ENCODE measurements around the gene MYO7B.

The MYO7B gene

GRCh38 chr2:127599211-127599610 lies 63.7 kb downstream of the MYO7B start:
- H3K27me3 ChIP-seq (ENCODE audit: insufficient read depth, low read length, poor library complexity): no peaks in the 10 kb centered on the region
- H3K36me3 ChIP-seq (ENCODE audit: insufficient read depth, low read length): peaks cover 23% of the 10 kb centered on the region
- H3K4me1 ChIP-seq (ENCODE audit: insufficient read depth, low read length): peaks cover 85% of the 10 kb centered on the region
- H3K79me2 ChIP-seq (ENCODE audit: insufficient read depth, low read length): peaks cover 46% of the 10 kb centered on the region
- H2AFZ ChIP-seq (ENCODE audit: low read depth, low read length): no peak overlapping the region
- no peak for DNase-seq
- peak overlapping the region; percentile 19 to 47; a peak in 3 of 4 replicates for H3K4me3 ChIP-seq (ENCODE audit: low read depth in 1 of 2, low read length in 2 of 2)
- TF ChIP-seq, protein P1, sequence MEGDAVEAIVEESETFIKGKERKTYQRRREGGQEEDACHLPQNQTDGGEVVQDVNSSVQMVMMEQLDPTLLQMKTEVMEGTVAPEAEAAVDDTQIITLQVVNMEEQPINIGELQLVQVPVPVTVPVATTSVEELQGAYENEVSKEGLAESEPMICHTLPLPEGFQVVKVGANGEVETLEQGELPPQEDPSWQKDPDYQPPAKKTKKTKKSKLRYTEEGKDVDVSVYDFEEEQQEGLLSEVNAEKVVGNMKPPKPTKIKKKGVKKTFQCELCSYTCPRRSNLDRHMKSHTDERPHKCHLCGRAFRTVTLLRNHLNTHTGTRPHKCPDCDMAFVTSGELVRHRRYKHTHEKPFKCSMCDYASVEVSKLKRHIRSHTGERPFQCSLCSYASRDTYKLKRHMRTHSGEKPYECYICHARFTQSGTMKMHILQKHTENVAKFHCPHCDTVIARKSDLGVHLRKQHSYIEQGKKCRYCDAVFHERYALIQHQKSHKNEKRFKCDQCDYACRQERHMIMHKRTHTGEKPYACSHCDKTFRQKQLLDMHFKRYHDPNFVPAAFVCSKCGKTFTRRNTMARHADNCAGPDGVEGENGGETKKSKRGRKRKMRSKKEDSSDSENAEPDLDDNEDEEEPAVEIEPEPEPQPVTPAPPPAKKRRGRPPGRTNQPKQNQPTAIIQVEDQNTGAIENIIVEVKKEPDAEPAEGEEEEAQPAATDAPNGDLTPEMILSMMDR (IDR thresholded peaks at IDR 0.05; ENCODE audit: borderline replicate concordance, extremely low read depth, low read length, poor library complexity, severe bottlenecking): no peak
- TF ChIP-seq EZH2 (IDR thresholded peaks at IDR 0.05; ENCODE audit: borderline replicate concordance, low read depth, low read length, severe bottlenecking): no peak
- H3K9ac ChIP-seq (ENCODE audit: low read depth, low read length): peak overlapping the region; percentile 57
- peak overlapping the region; percentile 97 for H3K27ac ChIP-seq (ENCODE audit: low read length)
- no peaks in the 10 kb centered on the region for H4K20me1 ChIP-seq (ENCODE audit: insufficient read depth, low read length)
- H3K4me2 ChIP-seq (ENCODE audit: insufficient read depth, low read length): peak overlapping the region; percentile 30
- H3K9me3 ChIP-seq (ENCODE audit: insufficient read depth, low read length, severe bottlenecking): peaks cover 29% of the 10 kb centered on the region
- no peak for ATAC-seq (ENCODE audit: insufficient read depth, low read depth)

GRCh38 chr2:127604986-127605385 lies 69.5 kb downstream of the MYO7B start:
- no peak for ATAC-seq (ENCODE audit: insufficient read depth, low read depth)
- H3K4me2 ChIP-seq (ENCODE audit: insufficient read depth, low read length): no peak overlapping the region

GRCh38 chr2:127605691-127606263 lies 70.3 kb downstream of the MYO7B start:
- H3K4me2 ChIP-seq (ENCODE audit: insufficient read depth, low read length): no peak overlapping the region
- H3K4me3 ChIP-seq (ENCODE audit: low read depth in 1 of 2, low read length in 2 of 2): no peak overlapping the region
- peaks cover 99% of the 10 kb centered on the region for H3K4me1 ChIP-seq (ENCODE audit: insufficient read depth, low read length)
- peaks cover 62% of the 10 kb centered on the region for H3K36me3 ChIP-seq (ENCODE audit: insufficient read depth, low read length)
- H4K20me1 ChIP-seq (ENCODE audit: insufficient read depth, low read length): no peaks in the 10 kb centered on the region
- H2AFZ ChIP-seq (ENCODE audit: low read depth, low read length): no peak overlapping the region
- H3K79me2 ChIP-seq (ENCODE audit: insufficient read depth, low read length): peaks cover 75% of the 10 kb centered on the region
- H3K9me3 ChIP-seq (ENCODE audit: insufficient read depth, low read length, severe bottlenecking): peaks cover 25% of the 10 kb centered on the region
- DNase-seq: no peak
- no peaks in the 10 kb centered on the region for H3K27me3 ChIP-seq (ENCODE audit: insufficient read depth, low read length, poor library complexity)
- no peak for ATAC-seq (ENCODE audit: insufficient read depth, low read depth)
- peak overlapping the region; percentile 97 for H3K27ac ChIP-seq (ENCODE audit: low read length)
- TF ChIP-seq, protein P1 (IDR thresholded peaks at IDR 0.05; ENCODE audit: borderline replicate concordance, extremely low read depth, low read length, poor library complexity, severe bottlenecking): no peak
- TF ChIP-seq EZH2 (IDR thresholded peaks at IDR 0.05; ENCODE audit: borderline replicate concordance, low read depth, low read length, severe bottlenecking): no peak
- peak overlapping the region; percentile 33; the same call in 1 of the 2 replicates for H3K9ac ChIP-seq (ENCODE audit: low read depth, low read length)

More at GRCh38 chr2:127604986-127605385, 69.5 kb downstream of the MYO7B start:
- H3K36me3 ChIP-seq (ENCODE audit: insufficient read depth, low read length): peaks cover 54% of the 10 kb centered on the region
- H3K27me3 ChIP-seq (ENCODE audit: insufficient read depth, low read length, poor library complexity): no peaks in the 10 kb centered on the region
- H3K79me2 ChIP-seq (ENCODE audit: insufficient read depth, low read length): peaks cover 75% of the 10 kb centered on the region
- H3K4me3 ChIP-seq (ENCODE audit: low read depth in 1 of 2, low read length in 2 of 2): no peak overlapping the region
- H2AFZ ChIP-seq (ENCODE audit: low read depth, low read length): no peak overlapping the region
- H3K4me1 ChIP-seq (ENCODE audit: insufficient read depth, low read length): peaks cover 95% of the 10 kb centered on the region
- no peak for TF ChIP-seq EZH2 (IDR thresholded peaks at IDR 0.05; ENCODE audit: borderline replicate concordance, low read depth, low read length, severe bottlenecking)
- DNase-seq: no peak
- H3K27ac ChIP-seq (ENCODE audit: low read length): peak overlapping the region; percentile 97
- H3K9me3 ChIP-seq (ENCODE audit: insufficient read depth, low read length, severe bottlenecking): peaks cover 25% of the 10 kb centered on the region
- peak overlapping the region; percentile 33 for H3K9ac ChIP-seq (ENCODE audit: low read depth, low read length)
- H4K20me1 ChIP-seq (ENCODE audit: insufficient read depth, low read length): no peaks in the 10 kb centered on the region

- Histone ChIP-seq H3K36me3 (ENCODE audit: insufficient read depth, low read length) (peaks cover 65% of the 10 kb centered on the region), H3K9ac (ENCODE audit: low read depth, low read length) (peak overlapping the region; percentile 55), H3K27ac (ENCODE audit: low read length) (peak overlapping the region; percentile 97), H2AFZ (ENCODE audit: low read depth, low read length) (no peak overlapping the region), H3K79me2 (ENCODE audit: insufficient read depth, low read length) (peaks cover 76% of the 10 kb centered on the region), H4K20me1 (ENCODE audit: insufficient read depth, low read length) (no peaks in the 10 kb centered on the region), H3K4me3 (ENCODE audit: low read depth in 1 of 2, low read length in 2 of 2) (no peak overlapping the region; a peak in 1 of 4 replicates), H3K4me2 (ENCODE audit: insufficient read depth, low read length) (no peak overlapping the region), H3K4me1 (ENCODE audit: insufficient read depth, low read length) (peaks cover 99% of the 10 kb centered on the region), H3K27me3 (ENCODE audit: insufficient read depth, low read length, poor library complexity) (no peaks in the 10 kb centered on the region), H3K9me3 (ENCODE audit: insufficient read depth, low read length, severe bottlenecking) (peaks cover 27% of the 10 kb centered on the region)
- DNase-seq (peak; percentile 7), ATAC-seq (ENCODE audit: insufficient read depth, low read depth) (no peak)
- TF ChIP-seq, protein P1 (IDR thresholded peaks at IDR 0.05; ENCODE audit: borderline replicate concordance, extremely low read depth, low read length, poor library complexity, severe bottlenecking): no peak
- TF ChIP-seq EZH2 (IDR thresholded peaks at IDR 0.05; ENCODE audit: borderline replicate concordance, low read depth, low read length, severe bottlenecking): no peak
Observed at GRCh38 chr2:127606625-127607398, 71.3 kb downstream of the MYO7B start.
